ENCODE data around the gene OCIAD1.
"Not testable (repeated sequence)": the region's sequence is repeated elsewhere in the genome, so short reads cannot be mapped to it uniquely, and the experiment has no call there.

Gene OCIAD1

DNA sequence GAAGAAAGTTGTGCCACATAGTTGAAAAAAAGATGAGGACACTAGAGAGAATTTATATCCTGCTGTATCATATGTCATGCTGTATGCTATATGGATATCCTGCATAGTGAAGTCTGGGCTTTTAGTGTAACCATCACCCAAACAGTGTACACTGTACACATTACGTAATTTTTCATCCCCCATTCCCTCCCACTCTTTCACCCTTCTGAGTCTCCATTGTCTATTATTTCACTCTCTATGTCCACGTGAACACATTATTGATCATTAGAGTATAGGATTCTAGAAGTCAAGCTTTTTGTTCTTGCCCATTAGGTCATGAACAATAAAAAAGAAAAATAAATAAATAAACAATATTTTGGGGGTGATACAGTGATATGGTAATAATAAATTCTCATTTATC is 32.8 kb upstream of the OCIAD1 start:
- peaks cover 5% of the 10 kb centered on the region for H3K4me1 ChIP-seq (ENCODE audit: control insufficient read depth, insufficient read depth, low read length)
- no peak overlapping the region for H3K4me3 ChIP-seq (ENCODE audit: low read length)
- no peaks in the 10 kb centered on the region for H3K9me3 ChIP-seq (ENCODE audit: control insufficient read depth, low read length)
- no peaks in the 10 kb centered on the region for H3K36me3 ChIP-seq (ENCODE audit: control insufficient read depth, insufficient read depth, low read length)
- H3K9ac ChIP-seq (ENCODE audit: low read length): no peak overlapping the region
- no peaks in the 10 kb centered on the region for H3K27me3 ChIP-seq (ENCODE audit: control insufficient read depth, insufficient read depth, low read length)

DNA sequence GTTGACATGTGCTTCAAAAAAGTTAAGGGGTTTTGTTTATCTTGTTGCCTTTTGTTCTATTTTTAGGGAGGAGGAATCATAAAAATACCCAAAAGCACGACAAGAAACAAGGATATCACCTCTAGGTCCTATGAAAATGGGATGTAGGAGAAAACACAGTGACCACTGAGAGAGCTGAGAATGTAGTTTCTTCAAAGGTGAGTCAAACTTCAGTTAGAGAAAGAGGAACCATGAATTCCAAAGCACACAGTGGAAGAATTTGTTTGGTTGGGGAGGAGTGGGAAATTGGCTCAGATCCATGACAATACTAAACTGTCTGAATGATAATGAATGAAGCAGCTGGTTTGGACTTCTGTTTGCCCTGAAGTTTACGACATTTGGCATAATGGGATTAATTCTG is 31.7 kb upstream of the OCIAD1 start:
- Histone ChIP-seq H3K27me3 (ENCODE audit: control insufficient read depth, insufficient read depth, low read length) (no peaks in the 10 kb centered on the region), H3K4me3 (ENCODE audit: low read length) (no peak overlapping the region), H3K9ac (ENCODE audit: low read length) (no peak overlapping the region), H3K9me3 (ENCODE audit: control insufficient read depth, low read length) (no peaks in the 10 kb centered on the region), H3K36me3 (ENCODE audit: control insufficient read depth, insufficient read depth, low read length) (no peaks in the 10 kb centered on the region), H3K4me1 (ENCODE audit: control insufficient read depth, insufficient read depth, low read length) (peaks cover 5% of the 10 kb centered on the region)

DNA sequence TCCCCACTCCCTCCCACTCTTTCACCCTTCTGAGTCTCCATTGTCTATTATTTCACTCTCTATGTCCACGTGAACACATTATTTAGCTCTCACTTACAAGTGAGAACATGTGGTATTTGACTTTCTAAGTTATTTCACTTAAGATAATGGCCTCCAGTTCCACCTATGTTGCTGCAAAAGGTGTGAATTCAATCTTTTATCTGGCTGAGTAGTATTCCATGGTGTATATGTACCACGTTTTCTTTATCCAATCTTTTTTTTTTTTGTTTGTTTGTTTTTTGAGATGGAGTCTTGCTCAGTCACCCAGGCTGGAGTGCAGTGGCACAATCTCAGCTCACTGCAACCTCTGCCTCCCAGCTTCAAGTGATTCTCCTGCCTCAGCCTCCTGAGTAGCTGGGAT is 30.7 kb upstream of the OCIAD1 start:
- H3K9ac ChIP-seq (ENCODE audit: low read length); H3K9me3 ChIP-seq (ENCODE audit: control insufficient read depth, low read length); H3K4me1 ChIP-seq (ENCODE audit: control insufficient read depth, insufficient read depth, low read length); H3K27me3 ChIP-seq (ENCODE audit: control insufficient read depth, insufficient read depth, low read length); H3K4me3 ChIP-seq (ENCODE audit: low read length); H3K36me3 ChIP-seq (ENCODE audit: control insufficient read depth, insufficient read depth, low read length): not testable (repeated sequence)

GRCh38 chr4:48801016-48801715 is 29.7 kb upstream of the OCIAD1 start:
- Histone ChIP-seq H3K9me3 (ENCODE audit: control insufficient read depth, low read length) (no peaks in the 10 kb centered on the region), H3K9ac (ENCODE audit: low read length) (no peak overlapping the region), H3K36me3 (ENCODE audit: control insufficient read depth, insufficient read depth, low read length) (no peaks in the 10 kb centered on the region), H3K4me3 (ENCODE audit: low read length) (no peak overlapping the region), H3K27me3 (ENCODE audit: control insufficient read depth, insufficient read depth, low read length) (no peaks in the 10 kb centered on the region), H3K4me1 (ENCODE audit: control insufficient read depth, insufficient read depth, low read length) (peaks cover 5% of the 10 kb centered on the region)

- Histone ChIP-seq H3K9ac (ENCODE audit: low read length) (no peak overlapping the region), H3K4me3 (ENCODE audit: low read length) (no peak overlapping the region), H3K27me3 (ENCODE audit: control insufficient read depth, insufficient read depth, low read length) (no peaks in the 10 kb centered on the region), H3K9me3 (ENCODE audit: control insufficient read depth, low read length) (no peaks in the 10 kb centered on the region), H3K36me3 (ENCODE audit: control insufficient read depth, insufficient read depth, low read length) (no peaks in the 10 kb centered on the region), H3K4me1 (ENCODE audit: control insufficient read depth, insufficient read depth, low read length) (peaks cover 5% of the 10 kb centered on the region)
Measured at GRCh38 chr4:48804584-48805301, 26.1 kb upstream of the OCIAD1 start.

DNA sequence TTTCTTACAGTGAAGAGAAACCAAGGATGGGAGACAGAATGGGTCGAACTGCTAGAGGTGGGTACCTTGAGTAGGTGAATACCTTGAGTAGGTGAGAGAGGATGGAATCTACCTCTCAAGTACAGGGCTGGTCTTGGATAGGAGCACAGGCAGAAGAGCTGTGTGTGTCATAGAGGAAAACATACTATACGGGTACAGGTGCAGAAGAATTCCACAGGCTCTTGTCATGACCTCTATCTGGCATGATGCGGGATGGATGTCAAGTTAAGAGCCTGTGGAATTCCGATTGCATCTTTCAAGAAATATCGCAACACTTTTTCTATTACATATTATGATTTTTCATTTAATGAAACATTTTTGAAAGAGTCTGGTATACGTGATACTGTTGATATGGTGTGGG is 18.0 kb upstream of the OCIAD1 start:
- Histone ChIP-seq H3K9me3 (ENCODE audit: control insufficient read depth, low read length) (no peaks in the 10 kb centered on the region), H3K36me3 (ENCODE audit: control insufficient read depth, insufficient read depth, low read length) (no peaks in the 10 kb centered on the region), H3K4me1 (ENCODE audit: control insufficient read depth, insufficient read depth, low read length) (peaks cover 12% of the 10 kb centered on the region)

GRCh38 chr4:48813964-48814363 is 16.9 kb upstream of the OCIAD1 start:
- Histone ChIP-seq H3K27me3 (ENCODE audit: control insufficient read depth, insufficient read depth, low read length) (no peaks in the 10 kb centered on the region), H3K4me3 (ENCODE audit: low read length) (no peak overlapping the region), H3K9ac (ENCODE audit: low read length) (no peak overlapping the region), H3K36me3 (ENCODE audit: control insufficient read depth, insufficient read depth, low read length) (no peaks in the 10 kb centered on the region), H3K4me1 (ENCODE audit: control insufficient read depth, insufficient read depth, low read length) (peaks cover 12% of the 10 kb centered on the region), H3K9me3 (ENCODE audit: control insufficient read depth, low read length) (no peaks in the 10 kb centered on the region)

More for the DNA sequence above, 18.0 kb upstream of the OCIAD1 start:
- Histone ChIP-seq H3K4me3 (ENCODE audit: low read length) (no peak overlapping the region), H3K9ac (ENCODE audit: low read length) (no peak overlapping the region), H3K27me3 (ENCODE audit: control insufficient read depth, insufficient read depth, low read length) (no peaks in the 10 kb centered on the region)

GRCh38 chr4:48815483-48815882 is 15.4 kb upstream of the OCIAD1 start:
- Histone ChIP-seq H3K36me3 (ENCODE audit: control insufficient read depth, insufficient read depth, low read length) (no peaks in the 10 kb centered on the region), H3K4me1 (ENCODE audit: control insufficient read depth, insufficient read depth, low read length) (peaks cover 12% of the 10 kb centered on the region), H3K9me3 (ENCODE audit: control insufficient read depth, low read length) (no peaks in the 10 kb centered on the region), H3K27me3 (ENCODE audit: control insufficient read depth, insufficient read depth, low read length) (no peaks in the 10 kb centered on the region), H3K4me3 (ENCODE audit: low read length) (no peak overlapping the region), H3K9ac (ENCODE audit: low read length) (no peak overlapping the region)

- H3K9me3 ChIP-seq (ENCODE audit: control insufficient read depth, low read length); H3K4me3 ChIP-seq (ENCODE audit: low read length); H3K9ac ChIP-seq (ENCODE audit: low read length); H3K36me3 ChIP-seq (ENCODE audit: control insufficient read depth, insufficient read depth, low read length); H3K27me3 ChIP-seq (ENCODE audit: control insufficient read depth, insufficient read depth, low read length): not testable (repeated sequence)
- H3K4me1 ChIP-seq (ENCODE audit: control insufficient read depth, insufficient read depth, low read length): peaks cover 12% of the 10 kb centered on the region
Measured at GRCh38 chr4:48816297-48816696, 14.6 kb upstream of the OCIAD1 start.

GRCh38 chr4:48816971-48817370 is 13.9 kb upstream of the OCIAD1 start:
- no peaks in the 10 kb centered on the region for H3K9me3 ChIP-seq (ENCODE audit: control insufficient read depth, low read length)
- no peak overlapping the region for H3K4me3 ChIP-seq (ENCODE audit: low read length)
- no peak overlapping the region for H3K9ac ChIP-seq (ENCODE audit: low read length)
- H3K27me3 ChIP-seq (ENCODE audit: control insufficient read depth, insufficient read depth, low read length): no peaks in the 10 kb centered on the region
- H3K36me3 ChIP-seq (ENCODE audit: control insufficient read depth, insufficient read depth, low read length): no peaks in the 10 kb centered on the region
- peaks cover 12% of the 10 kb centered on the region for H3K4me1 ChIP-seq (ENCODE audit: control insufficient read depth, insufficient read depth, low read length)

- not testable (repeated sequence) for H3K4me1 ChIP-seq (ENCODE audit: control insufficient read depth, insufficient read depth, low read length); H3K4me3 ChIP-seq (ENCODE audit: low read length); H3K27me3 ChIP-seq (ENCODE audit: control insufficient read depth, insufficient read depth, low read length); H3K9me3 ChIP-seq (ENCODE audit: control insufficient read depth, low read length); H3K36me3 ChIP-seq (ENCODE audit: control insufficient read depth, insufficient read depth, low read length); H3K9ac ChIP-seq (ENCODE audit: low read length)
Measured at GRCh38 chr4:48821431-48821830, 9.5 kb upstream of the OCIAD1 start.

DNA sequence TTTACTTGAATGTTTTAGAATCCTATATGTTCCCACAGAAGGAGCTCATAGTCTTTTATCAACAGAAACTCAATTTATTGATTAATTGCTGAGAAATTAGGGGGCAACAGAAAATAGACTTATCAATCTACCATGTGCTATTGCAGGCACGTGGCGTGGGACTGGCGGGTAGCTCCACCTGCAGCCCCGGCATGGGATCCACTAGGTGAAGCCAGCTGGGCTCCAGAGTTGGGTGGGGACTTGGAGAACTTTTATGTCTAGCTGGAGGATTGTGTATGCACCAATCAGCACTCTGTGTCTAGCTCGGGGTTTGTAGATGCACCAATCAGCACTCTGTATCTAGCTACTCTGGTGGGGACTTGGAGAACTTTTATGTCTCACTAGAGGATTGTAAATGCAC is 3.3 kb upstream of the OCIAD1 start:
- Histone ChIP-seq H3K27me3 (ENCODE audit: control insufficient read depth, insufficient read depth, low read length) (no peaks in the 10 kb centered on the region), H3K4me1 (ENCODE audit: control insufficient read depth, insufficient read depth, low read length) (peaks cover 5% of the 10 kb centered on the region), H3K36me3 (ENCODE audit: control insufficient read depth, insufficient read depth, low read length) (no peaks in the 10 kb centered on the region), H3K9ac (ENCODE audit: low read length) (no peak overlapping the region), H3K9me3 (ENCODE audit: control insufficient read depth, low read length) (no peaks in the 10 kb centered on the region), H3K4me3 (ENCODE audit: low read length) (no peak overlapping the region)

All from mucosa of stomach (tissue), 1 donor.